ENCODE results near the gene ACOT7.
"Not testable (repeated sequence)": the region's sequence is repeated elsewhere in the genome, so short reads cannot be mapped to it uniquely, and the experiment has no call there.

The ACOT7 gene

GRCh38 chr1:6393400-6394187 lies at the start of gene ACOT7:
Gene ACOT7 (minus strand): TSS chr1:6393767. CDS start chr1:6393399, 368 bp downstream.
- peak within 1 kb of the TSS; percentile 73 for H3K4me3 ChIP-seq (ENCODE audit: low read length)
- H3K36me3 ChIP-seq (ENCODE audit: insufficient read depth, low read length): peaks cover 2% of the 10 kb centered on the region
- H3K4me1 ChIP-seq (ENCODE audit: insufficient read depth, low read length): peaks cover 17% of the 10 kb centered on the region
- H3K9me3 ChIP-seq (ENCODE audit: low read length): no peaks in the 10 kb centered on the region
- peak within 1 kb of the TSS; percentile 6 for H2AFZ ChIP-seq (ENCODE audit: low read depth, low read length)
- no peaks in the 10 kb centered on the region for H3K27me3 ChIP-seq (ENCODE audit: insufficient read depth, low read length)

- peaks cover 11% of the 10 kb centered on the region for H3K27me3 ChIP-seq (ENCODE audit: insufficient read depth, low read length)
- H3K36me3 ChIP-seq (ENCODE audit: insufficient read depth, low read length): no peaks in the 10 kb centered on the region
- H2AFZ ChIP-seq (ENCODE audit: low read depth, low read length): no peak overlapping the region
- no peaks in the 10 kb centered on the region for H3K9me3 ChIP-seq (ENCODE audit: low read length)
- H3K4me1 ChIP-seq (ENCODE audit: insufficient read depth, low read length): peaks cover 23% of the 10 kb centered on the region
- H3K4me3 ChIP-seq (ENCODE audit: low read length): no peak overlapping the region
Measured at GRCh38 chr1:6441586-6441985, 48.0 kb upstream of the ACOT7 start.

GRCh38 chr1:6440198-6441126 lies 46.9 kb upstream of the ACOT7 start:
- Histone ChIP-seq H3K27me3 (ENCODE audit: insufficient read depth, low read length) (peaks cover 11% of the 10 kb centered on the region), H3K9me3 (ENCODE audit: low read length) (no peaks in the 10 kb centered on the region), H3K4me3 (ENCODE audit: low read length) (no peak overlapping the region), H3K36me3 (ENCODE audit: insufficient read depth, low read length) (no peaks in the 10 kb centered on the region), H2AFZ (ENCODE audit: low read depth, low read length) (no peak overlapping the region), H3K4me1 (ENCODE audit: insufficient read depth, low read length) (peaks cover 17% of the 10 kb centered on the region)

- H3K4me3 ChIP-seq (ENCODE audit: low read length): no peak overlapping the region
- H3K9me3 ChIP-seq (ENCODE audit: low read length): no peaks in the 10 kb centered on the region
- H3K27me3 ChIP-seq (ENCODE audit: insufficient read depth, low read length): peaks cover 14% of the 10 kb centered on the region
- H2AFZ ChIP-seq (ENCODE audit: low read depth, low read length): no peak overlapping the region
- peaks cover 18% of the 10 kb centered on the region for H3K4me1 ChIP-seq (ENCODE audit: insufficient read depth, low read length)
- no peaks in the 10 kb centered on the region for H3K36me3 ChIP-seq (ENCODE audit: insufficient read depth, low read length)
Measured at GRCh38 chr1:6438047-6438525, 44.5 kb upstream of the ACOT7 start.

- H3K4me1 ChIP-seq (ENCODE audit: insufficient read depth, low read length): peaks cover 18% of the 10 kb centered on the region
- not testable (repeated sequence) for H3K36me3 ChIP-seq (ENCODE audit: insufficient read depth, low read length); H3K4me3 ChIP-seq (ENCODE audit: low read length); H2AFZ ChIP-seq (ENCODE audit: low read depth, low read length); H3K9me3 ChIP-seq (ENCODE audit: low read length)
- peaks cover 14% of the 10 kb centered on the region for H3K27me3 ChIP-seq (ENCODE audit: insufficient read depth, low read length)
Measured at GRCh38 chr1:6437012-6437700, 43.6 kb upstream of the ACOT7 start.

GRCh38 chr1:6436277-6436676 lies 42.7 kb upstream of the ACOT7 start:
- H3K4me1 ChIP-seq (ENCODE audit: insufficient read depth, low read length): peaks cover 18% of the 10 kb centered on the region
- H2AFZ ChIP-seq (ENCODE audit: low read depth, low read length); H3K27me3 ChIP-seq (ENCODE audit: insufficient read depth, low read length); H3K36me3 ChIP-seq (ENCODE audit: insufficient read depth, low read length); H3K4me3 ChIP-seq (ENCODE audit: low read length); H3K9me3 ChIP-seq (ENCODE audit: low read length): not testable (repeated sequence)

- Histone ChIP-seq H3K36me3 (ENCODE audit: insufficient read depth, low read length) (no peaks in the 10 kb centered on the region), H3K4me1 (ENCODE audit: insufficient read depth, low read length) (peaks cover 18% of the 10 kb centered on the region), H3K9me3 (ENCODE audit: low read length) (no peaks in the 10 kb centered on the region), H3K27me3 (ENCODE audit: insufficient read depth, low read length) (peaks cover 12% of the 10 kb centered on the region), H3K4me3 (ENCODE audit: low read length) (no peak overlapping the region), H2AFZ (ENCODE audit: low read depth, low read length) (no peak overlapping the region)
Measured at GRCh38 chr1:6435547-6435946, 42.0 kb upstream of the ACOT7 start.

- peaks cover 21% of the 10 kb centered on the region for H3K4me1 ChIP-seq (ENCODE audit: insufficient read depth, low read length)
- no peak overlapping the region for H2AFZ ChIP-seq (ENCODE audit: low read depth, low read length)
- no peak overlapping the region for H3K4me3 ChIP-seq (ENCODE audit: low read length)
- peaks cover 17% of the 10 kb centered on the region for H3K27me3 ChIP-seq (ENCODE audit: insufficient read depth, low read length)
- H3K9me3 ChIP-seq (ENCODE audit: low read length): no peaks in the 10 kb centered on the region
- H3K36me3 ChIP-seq (ENCODE audit: insufficient read depth, low read length): no peaks in the 10 kb centered on the region
Measured at GRCh38 chr1:6435129-6435528, 41.6 kb upstream of the ACOT7 start.

GRCh38 chr1:6434186-6434585 lies 40.6 kb upstream of the ACOT7 start:
- no peak overlapping the region for H3K4me3 ChIP-seq (ENCODE audit: low read length)
- H2AFZ ChIP-seq (ENCODE audit: low read depth, low read length): no peak overlapping the region
- no peaks in the 10 kb centered on the region for H3K9me3 ChIP-seq (ENCODE audit: low read length)
- H3K36me3 ChIP-seq (ENCODE audit: insufficient read depth, low read length): no peaks in the 10 kb centered on the region
- peaks cover 22% of the 10 kb centered on the region for H3K27me3 ChIP-seq (ENCODE audit: insufficient read depth, low read length)
- H3K4me1 ChIP-seq (ENCODE audit: insufficient read depth, low read length): peaks cover 24% of the 10 kb centered on the region

GRCh38 chr1:6431645-6432579 lies 38.3 kb upstream of the ACOT7 start:
- not testable (repeated sequence) for H3K9me3 ChIP-seq (ENCODE audit: low read length); H3K36me3 ChIP-seq (ENCODE audit: insufficient read depth, low read length); H3K4me3 ChIP-seq (ENCODE audit: low read length); H2AFZ ChIP-seq (ENCODE audit: low read depth, low read length)
- Histone ChIP-seq H3K4me1 (ENCODE audit: insufficient read depth, low read length) (peaks cover 13% of the 10 kb centered on the region), H3K27me3 (ENCODE audit: insufficient read depth, low read length) (peaks cover 35% of the 10 kb centered on the region)

- H3K4me1 ChIP-seq (ENCODE audit: insufficient read depth, low read length); H3K36me3 ChIP-seq (ENCODE audit: insufficient read depth, low read length); H3K9me3 ChIP-seq (ENCODE audit: low read length); H2AFZ ChIP-seq (ENCODE audit: low read depth, low read length); H3K4me3 ChIP-seq (ENCODE audit: low read length): not testable (repeated sequence)
- peaks cover 56% of the 10 kb centered on the region for H3K27me3 ChIP-seq (ENCODE audit: insufficient read depth, low read length)
Measured at GRCh38 chr1:6429660-6430411, 36.3 kb upstream of the ACOT7 start.
